HEK293 (cell line): ENCODE results near the gene GRIA1.

Experiments used
- CTCF ChIA-PET: fragments of 350-600 bp; formaldehyde crosslinking; extraction: SDS; loops from one replicate; lab custom pipeline; 2021; ENCODE audit warnings: antibody characterized with exemption; lab: Yijun Ruan, JAX
- POLR2A ChIA-PET: fragments of 300-600 bp; formaldehyde crosslinking; extraction: SDS; loops from one replicate; lab custom pipeline; 2020; ENCODE audit warnings: antibody characterized with exemption, inconsistent platforms; lab: Yijun Ruan, JAX
- H3K27ac ChIP-seq: fragments of 200-500 bp; sonication (Bioruptor generic); 2 replicates; pipeline ENCODE4 v1.5.1; 2014; ENCODE audit warnings: low read depth, low read length, control low read depth, inconsistent platforms; ENCODE audit errors: extremely low read depth
- H3K36me3 ChIP-seq, 2 experiments: fragments of 200-500 bp in 1 of 2; sonication (Bioruptor generic) in 1 of 2; 1 replicate in 1 of 2; 2 replicates in 1 of 2; pipeline ENCODE4 v1.5.1; 2014 to 2017; ENCODE audit warnings: inconsistent platforms in 2 of 2, low read length in 2 of 2; ENCODE audit not compliant: control insufficient read depth in 2 of 2, insufficient read depth in 1 of 2
- H3K4me1 ChIP-seq: fragments of 200-500 bp; sonication (Bioruptor generic); 2 replicates; pipeline ENCODE4 v1.5.1; 2014; ENCODE audit warnings: mild to moderate bottlenecking, low read length, inconsistent platforms; ENCODE audit not compliant: control insufficient read depth, insufficient read depth
- H3K4me3 ChIP-seq: 2 replicates; pipeline ENCODE4 v1.5.1; 2011; ENCODE audit warnings: low read depth, mild to moderate bottlenecking, control low read depth, low read length, moderate library complexity
- H3K9me3 ChIP-seq: fragments of 200-500 bp; sonication (Bioruptor generic); 2 replicates; pipeline ENCODE4 v1.5.1; 2014; ENCODE audit warnings: low read depth, low read length, inconsistent platforms; ENCODE audit not compliant: control insufficient read depth, insufficient read depth
- MZF1 ChIP-seq: fragments of 450-650 bp; formaldehyde crosslinking; IDR thresholded peaks from 2 replicates; pipeline ENCODE4 v1.5.1; 2017; ENCODE audit warnings: missing biosample characterization, missing genetic modification characterization, borderline replicate concordance
- SCRT2 ChIP-seq: fragments of 450-650 bp; formaldehyde crosslinking; IDR thresholded peaks from 2 replicates; pipeline ENCODE4 v1.5.1; 2016; ENCODE audit warnings: missing biosample characterization, missing genetic modification characterization
- SP3 ChIP-seq: fragments of 450-650 bp; formaldehyde crosslinking; IDR thresholded peaks from 2 replicates; pipeline ENCODE4 v1.5.1; 2016; ENCODE audit warnings: missing biosample characterization, missing genetic modification characterization
- TRIM28 ChIP-seq: IDR thresholded peaks from 2 replicates; pipeline ENCODE4 v1.6.1; 2011; ENCODE audit warnings: low read length, control low read depth, borderline replicate concordance
- YY2 ChIP-seq: fragments of 450-650 bp; formaldehyde crosslinking; IDR thresholded peaks from 2 replicates; pipeline ENCODE4 v1.5.1; 2016; ENCODE audit warnings: missing biosample characterization, missing genetic modification characterization
- ZBTB1 ChIP-seq: fragments of 450-650 bp; formaldehyde crosslinking; IDR thresholded peaks from 2 replicates; pipeline ENCODE4 v1.5.1; 2016; ENCODE audit warnings: missing biosample characterization, missing genetic modification characterization
- ZBTB8A ChIP-seq: fragments of 450-650 bp; formaldehyde crosslinking; IDR thresholded peaks from 2 replicates; pipeline ENCODE4 v1.5.1; 2016; ENCODE audit warnings: missing biosample characterization, missing genetic modification characterization
- ZFHX2 ChIP-seq: fragments of 450-650 bp; formaldehyde crosslinking; conservative IDR thresholded peaks from 2 replicates; pipeline ENCODE4 v1.5.1; 2016; ENCODE audit warnings: missing biosample characterization, missing genetic modification characterization
- ZNF146 ChIP-seq: fragments of 450-650 bp; formaldehyde crosslinking; IDR thresholded peaks from 2 replicates; pipeline ENCODE4 v1.5.1; 2016; ENCODE audit warnings: missing biosample characterization, missing genetic modification characterization
- ZNF16 ChIP-seq: fragments of 450-650 bp; formaldehyde crosslinking; IDR thresholded peaks from 2 replicates; pipeline ENCODE4 v1.5.1; 2016; ENCODE audit warnings: low read depth, missing biosample characterization, missing genetic modification characterization
- ZNF223 ChIP-seq: fragments of 450-650 bp; formaldehyde crosslinking; IDR thresholded peaks from 2 replicates; pipeline ENCODE4 v1.5.1; 2016; ENCODE audit warnings: missing biosample characterization, missing genetic modification characterization
- ZNF239 ChIP-seq: fragments of 450-650 bp; formaldehyde crosslinking; IDR thresholded peaks from 2 replicates; pipeline ENCODE4 v1.5.1; 2016; ENCODE audit warnings: missing biosample characterization, missing genetic modification characterization
- ZNF266 ChIP-seq: fragments of 450-650 bp; formaldehyde crosslinking; IDR thresholded peaks from 2 replicates; pipeline ENCODE4 v1.5.1; 2016; ENCODE audit warnings: missing biosample characterization, missing genetic modification characterization, low read depth
- ZNF302 ChIP-seq: fragments of 450-650 bp; formaldehyde crosslinking; IDR thresholded peaks from 2 replicates; pipeline ENCODE4 v1.5.1; 2016; ENCODE audit warnings: missing biosample characterization, missing genetic modification characterization, low read depth
- ZNF324 ChIP-seq: fragments of 450-650 bp; formaldehyde crosslinking; IDR thresholded peaks from 2 replicates; pipeline ENCODE4 v1.5.1; 2016; ENCODE audit warnings: missing biosample characterization, missing genetic modification characterization
- ZNF362 ChIP-seq: fragments of 450-650 bp; formaldehyde crosslinking; IDR thresholded peaks from 2 replicates; pipeline ENCODE4 v1.5.1; 2016; ENCODE audit warnings: missing biosample characterization, missing genetic modification characterization
- ZNF423 ChIP-seq: fragments of 450-650 bp; formaldehyde crosslinking; IDR thresholded peaks from 2 replicates; pipeline ENCODE4 v1.5.1; 2016; ENCODE audit warnings: missing biosample characterization, missing genetic modification characterization
- ZNF473 ChIP-seq: fragments of 450-650 bp; formaldehyde crosslinking; IDR thresholded peaks from 2 replicates; pipeline ENCODE4 v1.5.1; 2017; ENCODE audit warnings: missing biosample characterization, missing genetic modification characterization
- ZNF580 ChIP-seq: fragments of 450-650 bp; formaldehyde crosslinking; IDR thresholded peaks from 2 replicates; pipeline ENCODE4 v1.5.1; 2016; ENCODE audit warnings: missing biosample characterization, missing genetic modification characterization
- ZNF596 ChIP-seq: fragments of 450-650 bp; IDR thresholded peaks from 2 replicates; pipeline ENCODE4 v1.5.0; 2018; ENCODE audit warnings: missing biosample characterization, mild to moderate bottlenecking, missing genetic modification characterization, moderate library complexity
- ZNF624 ChIP-seq: fragments of 450-650 bp; formaldehyde crosslinking; IDR thresholded peaks from 2 replicates; pipeline ENCODE4 v1.5.1; 2017; ENCODE audit warnings: missing biosample characterization, missing genetic modification characterization
- ZNF792 ChIP-seq: fragments of 450-650 bp; formaldehyde crosslinking; IDR thresholded peaks from 2 replicates; pipeline ENCODE4 v1.5.1; 2016; ENCODE audit warnings: missing biosample characterization, missing genetic modification characterization
- ZNF830 ChIP-seq: fragments of 450-650 bp; IDR thresholded peaks from 2 replicates; pipeline ENCODE4 v1.5.0; 2018; ENCODE audit warnings: missing biosample characterization, missing genetic modification characterization, low read depth, mild to moderate bottlenecking, moderate library complexity
- ZXDB ChIP-seq: fragments of 450-650 bp; formaldehyde crosslinking; IDR thresholded peaks from 2 replicates; pipeline ENCODE4 v1.5.1; 2016; ENCODE audit warnings: missing biosample characterization, missing genetic modification characterization
- TF ChIP-seq, protein P1 (sequence below): fragments of 450-650 bp; formaldehyde crosslinking; IDR thresholded peaks from 2 replicates; pipeline ENCODE4 v1.5.1; 2016; ENCODE audit warnings: missing biosample characterization, missing genetic modification characterization
- TF ChIP-seq, protein P2 (sequence below): fragments of 450-650 bp; formaldehyde crosslinking; IDR thresholded peaks from 2 replicates; pipeline ENCODE4 v1.5.1; 2016; ENCODE audit warnings: missing biosample characterization, missing genetic modification characterization
- TF ChIP-seq, protein P3 (sequence below): fragments of 450-650 bp; formaldehyde crosslinking; IDR thresholded peaks from 2 replicates; pipeline ENCODE4 v1.5.1; 2017; ENCODE audit warnings: missing biosample characterization, missing genetic modification characterization

The GRIA1 gene

DNA sequence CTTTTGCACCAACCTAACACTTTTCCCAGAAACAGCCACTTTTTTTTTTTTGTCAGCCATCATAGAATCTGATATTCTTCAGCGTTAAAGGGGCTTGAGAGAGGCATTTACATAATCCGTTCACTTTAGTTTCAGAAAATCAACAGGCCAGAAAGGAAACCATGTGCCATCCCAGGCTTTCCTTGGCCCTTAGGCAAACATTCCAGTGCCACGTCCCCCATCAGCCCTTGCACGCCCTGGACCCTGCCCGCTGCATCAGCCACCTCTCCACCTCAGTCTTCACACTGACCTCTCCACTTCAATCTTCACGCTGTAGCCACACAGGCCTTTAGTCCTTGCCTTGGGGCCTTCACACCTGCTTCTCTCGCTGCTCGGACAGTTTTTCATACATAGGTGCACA lies 123.2 kb downstream of the GRIA1 start (continued):
- no peak for TF ChIP-seq ZNF580 (tag by site-specific recombination)
- no peak for TF ChIP-seq ZNF223 (tag by site-specific recombination)
- no peak for TF ChIP-seq ZNF239
- TF ChIP-seq ZNF473, result no peak
- TF ChIP-seq ZNF423, result no peak
- no peak for TF ChIP-seq ZNF830
- no peak for TF ChIP-seq ZNF16 (tag by site-specific recombination)

GRCh38 chr5:153617190-153617589 lies 126.7 kb downstream of the GRIA1 start:
- H3K36me3 ChIP-seq, result no peaks in the 10 kb centered on the region
- H3K4me1 ChIP-seq, result no peaks in the 10 kb centered on the region
- POLR2A ChIA-PET, result no interaction called here
- TF ChIP-seq, protein P1, sequence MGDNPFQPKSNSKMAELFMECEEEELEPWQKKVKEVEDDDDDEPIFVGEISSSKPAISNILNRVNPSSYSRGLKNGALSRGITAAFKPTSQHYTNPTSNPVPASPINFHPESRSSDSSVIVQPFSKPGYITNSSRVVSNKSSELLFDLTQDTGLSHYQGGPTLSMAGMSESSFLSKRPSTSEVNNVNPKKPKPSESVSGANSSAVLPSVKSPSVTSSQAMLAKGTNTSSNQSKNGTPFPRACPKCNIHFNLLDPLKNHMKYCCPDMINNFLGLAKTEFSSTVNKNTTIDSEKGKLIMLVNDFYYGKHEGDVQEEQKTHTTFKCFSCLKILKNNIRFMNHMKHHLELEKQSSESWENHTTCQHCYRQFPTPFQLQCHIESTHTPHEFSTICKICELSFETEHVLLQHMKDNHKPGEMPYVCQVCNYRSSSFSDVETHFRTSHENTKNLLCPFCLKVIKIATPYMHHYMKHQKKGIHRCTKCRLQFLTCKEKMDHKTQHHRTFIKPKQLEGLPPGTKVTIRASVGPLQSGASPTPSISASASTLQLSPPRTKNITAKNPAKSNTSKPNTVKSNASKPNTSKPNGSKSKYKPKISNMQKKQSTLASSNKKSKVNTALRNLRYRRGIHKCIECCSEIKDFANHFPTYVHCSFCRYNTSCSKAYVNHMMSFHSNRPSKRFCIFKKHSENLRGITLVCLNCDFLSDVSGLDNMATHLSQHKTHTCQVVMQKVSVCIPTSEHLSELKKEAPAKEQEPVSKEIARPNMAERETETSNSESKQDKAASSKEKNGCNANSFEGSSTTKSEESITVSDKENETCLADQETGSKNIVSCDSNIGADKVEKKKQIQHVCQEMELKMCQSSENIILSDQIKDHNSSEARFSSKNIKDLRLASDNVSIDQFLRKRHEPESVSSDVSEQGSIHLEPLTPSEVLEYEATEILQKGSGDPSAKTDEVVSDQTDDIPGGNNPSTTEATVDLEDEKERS, result no peak
- no peak for TF ChIP-seq ZBTB1 (tag by site-specific recombination)
- no peak for TF ChIP-seq ZNF792 (tag by site-specific recombination)
- no peak for TF ChIP-seq SP3 (tag by site-specific recombination)
- TF ChIP-seq ZNF596 (tag by site-specific recombination), result no peak
- TF ChIP-seq SCRT2 (tag by site-specific recombination), result no peak
- TF ChIP-seq TRIM28, result no peak
- TF ChIP-seq ZNF266 (tag by site-specific recombination), result no peak
- TF ChIP-seq, protein P2, sequence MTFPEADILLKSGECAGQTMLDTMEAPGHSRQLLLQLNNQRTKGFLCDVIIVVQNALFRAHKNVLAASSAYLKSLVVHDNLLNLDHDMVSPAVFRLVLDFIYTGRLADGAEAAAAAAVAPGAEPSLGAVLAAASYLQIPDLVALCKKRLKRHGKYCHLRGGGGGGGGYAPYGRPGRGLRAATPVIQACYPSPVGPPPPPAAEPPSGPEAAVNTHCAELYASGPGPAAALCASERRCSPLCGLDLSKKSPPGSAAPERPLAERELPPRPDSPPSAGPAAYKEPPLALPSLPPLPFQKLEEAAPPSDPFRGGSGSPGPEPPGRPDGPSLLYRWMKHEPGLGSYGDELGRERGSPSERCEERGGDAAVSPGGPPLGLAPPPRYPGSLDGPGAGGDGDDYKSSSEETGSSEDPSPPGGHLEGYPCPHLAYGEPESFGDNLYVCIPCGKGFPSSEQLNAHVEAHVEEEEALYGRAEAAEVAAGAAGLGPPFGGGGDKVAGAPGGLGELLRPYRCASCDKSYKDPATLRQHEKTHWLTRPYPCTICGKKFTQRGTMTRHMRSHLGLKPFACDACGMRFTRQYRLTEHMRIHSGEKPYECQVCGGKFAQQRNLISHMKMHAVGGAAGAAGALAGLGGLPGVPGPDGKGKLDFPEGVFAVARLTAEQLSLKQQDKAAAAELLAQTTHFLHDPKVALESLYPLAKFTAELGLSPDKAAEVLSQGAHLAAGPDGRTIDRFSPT (tag by site-specific recombination), result no peak
- TF ChIP-seq ZFHX2 (tag by site-specific recombination), result no peak
- no peak for TF ChIP-seq ZXDB
- no peak for TF ChIP-seq ZNF362 (tag by site-specific recombination)
- TF ChIP-seq ZNF302 (tag by site-specific recombination), result no peak
- TF ChIP-seq MZF1 (tag by site-specific recombination), result no peak
- no peak for TF ChIP-seq YY2
- no peak for TF ChIP-seq ZNF624
- no peak for TF ChIP-seq ZNF324 (tag by site-specific recombination)
- no peak for TF ChIP-seq ZNF146 (tag by site-specific recombination)
- TF ChIP-seq ZBTB8A (tag by site-specific recombination), result no peak
- TF ChIP-seq, protein P3, sequence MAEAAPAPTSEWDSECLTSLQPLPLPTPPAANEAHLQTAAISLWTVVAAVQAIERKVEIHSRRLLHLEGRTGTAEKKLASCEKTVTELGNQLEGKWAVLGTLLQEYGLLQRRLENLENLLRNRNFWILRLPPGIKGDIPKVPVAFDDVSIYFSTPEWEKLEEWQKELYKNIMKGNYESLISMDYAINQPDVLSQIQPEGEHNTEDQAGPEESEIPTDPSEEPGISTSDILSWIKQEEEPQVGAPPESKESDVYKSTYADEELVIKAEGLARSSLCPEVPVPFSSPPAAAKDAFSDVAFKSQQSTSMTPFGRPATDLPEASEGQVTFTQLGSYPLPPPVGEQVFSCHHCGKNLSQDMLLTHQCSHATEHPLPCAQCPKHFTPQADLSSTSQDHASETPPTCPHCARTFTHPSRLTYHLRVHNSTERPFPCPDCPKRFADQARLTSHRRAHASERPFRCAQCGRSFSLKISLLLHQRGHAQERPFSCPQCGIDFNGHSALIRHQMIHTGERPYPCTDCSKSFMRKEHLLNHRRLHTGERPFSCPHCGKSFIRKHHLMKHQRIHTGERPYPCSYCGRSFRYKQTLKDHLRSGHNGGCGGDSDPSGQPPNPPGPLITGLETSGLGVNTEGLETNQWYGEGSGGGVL (tag by site-specific recombination), result no peak
- CTCF ChIA-PET, result no interaction called here
- no peak overlapping the region for H3K27ac ChIP-seq
- no peaks in the 10 kb centered on the region for H3K9me3 ChIP-seq
- H3K4me3 ChIP-seq, result no peak overlapping the region
